Gastrocnemius medialis (tissue), 4 donors: Measurements from ENCODE around the gene ZRANB3. TPM values are rescaled to one million over a fixed set of nuclear protein-coding genes. Genes with fewer than 3 reads are reported as not detected.
A peak's percentile ranks its signal among the peaks of the same experiment; 100 is the strongest.

Experiments used
- ATAC-seq, 2 donors: fragments of 150-250 bp; one replicate each; pipeline ENCODE4 v1.9.1; 2016
- DNase-seq, 2 donors: peaks; one replicate each; pipeline ENCODE4 v3.0.0-alpha.2; 2019
- H3K27ac ChIP-seq, 4 donors: fragments of 200-600 bp; sonication (generic); 1 replicate in 1 of 4; 2 replicates in 3 of 4; pipeline ENCODE4 v1.5.1; 2016 to 2018; ENCODE audit warnings: mild to moderate bottlenecking in 2 of 4, moderate library complexity in 1 of 4
- H3K27me3 ChIP-seq, 3 donors: fragments of 200-600 bp; sonication (generic) in 2 of 3; 1 replicate in 1 of 3; 2 replicates in 2 of 3; pipeline versions ENCODE4 v1.5.1 to v1.6.0; 2016 to 2019; ENCODE audit warnings: mild to moderate bottlenecking in 1 of 3, moderate library complexity in 1 of 3
- H3K36me3 ChIP-seq, 2 donors: fragments of 200-600 bp; sonication (generic) in 1 of 2; one replicate each; pipeline ENCODE4 v1.5.1; 2017 to 2018
- H3K4me1 ChIP-seq, 2 donors: fragments of 200-600 bp; sonication (generic) in 1 of 2; one replicate each; pipeline ENCODE4 v1.5.1; 2016 to 2017; ENCODE audit warnings: mild to moderate bottlenecking in 2 of 2
- H3K4me3 ChIP-seq, 4 donors: fragments of 200-600 bp; sonication (generic) in 3 of 4; 1 replicate in 1 of 4; 2 replicates in 3 of 4; pipeline ENCODE4 v1.5.1; 2016 to 2019; ENCODE audit warnings: mild to moderate bottlenecking in 2 of 4
- H3K9me3 ChIP-seq, 3 donors: fragments of 200-600 bp; sonication (generic) in 2 of 3; 1 replicate in 1 of 3; 2 replicates in 2 of 3; pipeline ENCODE4 v1.5.1; 2016 to 2019
- POLR2A ChIP-seq, 2 donors: fragments of 450-650 bp; IDR thresholded peaks; one replicate each; pipeline ENCODE4 v1.6.1; 2017; ENCODE audit warnings: antibody characterized with exemption in 2 of 2, mild to moderate bottlenecking in 2 of 2, moderate library complexity in 2 of 2
- in situ Hi-C, 4 donors: fragments of 200-750 bp; cut with MboI; loops; one replicate each; pipeline versions ENCODE4 v1.15.0 to v1.8.0; 2017; ENCODE audit warnings: low sequenced_read_pairs in 4 of 4
- intact Hi-C: fragments of 100-400 bp; cut with DNase I; formaldehyde crosslinking; loops from one replicate; pipeline ENCODE4 v1.15.1; 2023; ENCODE audit warnings: low total_unique reads
- total RNA-seq, 4 donors: library from RNA; depleted of rRNA; stranded (reverse); fragments of >200 nt; gene quantifications; one replicate each; pipeline versions ENCODE4 v1.1.0 to v1.2.3, GENCODE V29; 2016
- TF ChIP-seq, protein P1 (sequence below), 5 experiments: fragments of 450-650 bp in 3 of 5; fragments of 200-600 bp in 2 of 5; sonication (generic) in 2 of 5; IDR thresholded peaks in 4 of 5; conservative IDR thresholded peaks in 1 of 5; 1 replicate in 4 of 5; 2 replicates in 1 of 5; pipeline ENCODE4 v1.5.1; 2016 to 2019; ENCODE audit warnings: antibody characterized with exemption in 5 of 5, mild to moderate bottlenecking in 3 of 5, moderate library complexity in 3 of 5

Gene ZRANB3
- total RNA-seq, result 1 to 10 TPM; 1.9 to 4.8 (median 2.9) TPM

- TF ChIP-seq POLR2A (IDR thresholded peaks at IDR 0.05), result no peak
- TF ChIP-seq, protein P1, sequence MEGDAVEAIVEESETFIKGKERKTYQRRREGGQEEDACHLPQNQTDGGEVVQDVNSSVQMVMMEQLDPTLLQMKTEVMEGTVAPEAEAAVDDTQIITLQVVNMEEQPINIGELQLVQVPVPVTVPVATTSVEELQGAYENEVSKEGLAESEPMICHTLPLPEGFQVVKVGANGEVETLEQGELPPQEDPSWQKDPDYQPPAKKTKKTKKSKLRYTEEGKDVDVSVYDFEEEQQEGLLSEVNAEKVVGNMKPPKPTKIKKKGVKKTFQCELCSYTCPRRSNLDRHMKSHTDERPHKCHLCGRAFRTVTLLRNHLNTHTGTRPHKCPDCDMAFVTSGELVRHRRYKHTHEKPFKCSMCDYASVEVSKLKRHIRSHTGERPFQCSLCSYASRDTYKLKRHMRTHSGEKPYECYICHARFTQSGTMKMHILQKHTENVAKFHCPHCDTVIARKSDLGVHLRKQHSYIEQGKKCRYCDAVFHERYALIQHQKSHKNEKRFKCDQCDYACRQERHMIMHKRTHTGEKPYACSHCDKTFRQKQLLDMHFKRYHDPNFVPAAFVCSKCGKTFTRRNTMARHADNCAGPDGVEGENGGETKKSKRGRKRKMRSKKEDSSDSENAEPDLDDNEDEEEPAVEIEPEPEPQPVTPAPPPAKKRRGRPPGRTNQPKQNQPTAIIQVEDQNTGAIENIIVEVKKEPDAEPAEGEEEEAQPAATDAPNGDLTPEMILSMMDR (IDR thresholded peaks at IDR 0.05 in 4 of 5, conservative IDR thresholded peaks at IDR 0.05 in 1 of 5), result no peak
- peak; percentile 93 to 97 for DNase-seq
- H3K4me1 ChIP-seq, result peaks cover 14 to 25% of the 10 kb centered on the region in 2 donors
- H3K4me3 ChIP-seq, result peak within 1 kb of the TSS; percentile 75 to 89 (median 80)
- intact Hi-C loops (loop anchor here (1.0 to 10.0 kb wide), 4 partner anchors 35 to 612 kb away; partner anchors contain the start of genes CCNT2, MCM6 and UBXN4), in situ Hi-C loops (loop anchor here in 2 of 4 donors (10.0 to 25.0 kb wide), 2 partner anchors 214 to 457 kb away; partner anchors contain the start of genes DARS1 (in 1 of the 2) and UBXN4 (in 1 of the 2))
- no peaks in the 10 kb centered on the region for H3K36me3 ChIP-seq
- peak within 1 kb of the TSS; percentile 83 to 98 (median 92) for H3K27ac ChIP-seq
- no peaks in the 10 kb centered on the region for H3K27me3 ChIP-seq
- H3K9me3 ChIP-seq, result no peaks in the 10 kb centered on the region
- ATAC-seq, result peak; percentile 83 to 89
Measured at GRCh38 chr2:135530313-135531230, at the start of gene ZRANB3. ZRANB3 (minus strand) TSS chr2:135531218.

GRCh38 chr2:135573620-135574019 lies 42.6 kb upstream of the ZRANB3 start:
- Histone ChIP-seq H3K4me3 (no peak overlapping the region), H3K27ac (no peak overlapping the region), H3K27me3 (no peaks in the 10 kb centered on the region), H3K36me3 (no peaks in the 10 kb centered on the region), H3K4me1 (no peaks in the 10 kb centered on the region), H3K9me3 (no peaks in the 10 kb centered on the region)
- DNase-seq (no peak), ATAC-seq (no peak)
- TF ChIP-seq, protein P1 (IDR thresholded peaks at IDR 0.05 in 4 of 5, conservative IDR thresholded peaks at IDR 0.05 in 1 of 5), result no peak
- TF ChIP-seq POLR2A (IDR thresholded peaks at IDR 0.05), result no peak
- intact Hi-C loops (no loop called here), in situ Hi-C loops (loop anchor here in 1 of 4 donors (25.0 kb wide), 1 partner anchor 111 kb away; no protein-coding TSS in a partner anchor)

GRCh38 chr2:135570884-135571283 lies 39.9 kb upstream of the ZRANB3 start:
- TF ChIP-seq, protein P1 (IDR thresholded peaks at IDR 0.05 in 4 of 5, conservative IDR thresholded peaks at IDR 0.05 in 1 of 5), result no peak
- TF ChIP-seq POLR2A (IDR thresholded peaks at IDR 0.05), result no peak
- Histone ChIP-seq H3K27ac (no peak overlapping the region), H3K4me1 (no peaks in the 10 kb centered on the region), H3K4me3 (no peak overlapping the region), H3K9me3 (no peaks in the 10 kb centered on the region), H3K27me3 (no peaks in the 10 kb centered on the region), H3K36me3 (no peaks in the 10 kb centered on the region)
- DNase-seq (no peak), ATAC-seq (no peak)
- intact Hi-C loops, result no loop called here
- in situ Hi-C loops, result loop anchor here in 1 of 4 donors (25.0 kb wide), 1 partner anchor 109 kb away; no protein-coding TSS in a partner anchor

DNA sequence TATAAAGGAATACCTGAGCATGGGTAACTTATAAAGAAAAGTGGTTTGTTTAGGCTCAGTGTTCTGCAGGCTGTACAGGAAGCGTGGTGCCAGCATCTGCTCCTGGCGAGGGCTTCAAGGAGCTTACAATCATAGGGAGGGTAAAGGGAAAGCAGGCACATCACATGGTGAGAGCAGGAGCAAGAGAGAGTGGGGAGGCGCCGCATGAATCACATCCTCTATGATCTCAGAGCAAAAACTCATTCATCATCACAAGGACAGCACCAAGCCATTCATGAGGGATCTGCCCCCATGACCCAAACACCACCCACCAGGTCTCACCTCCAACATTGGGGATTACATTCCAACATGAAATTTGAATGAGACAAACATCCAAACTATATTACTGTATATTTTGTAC lies 32.8 kb upstream of the ZRANB3 start:
- no peak overlapping the region for H3K4me3 ChIP-seq
- TF ChIP-seq, protein P1 (IDR thresholded peaks at IDR 0.05 in 4 of 5, conservative IDR thresholded peaks at IDR 0.05 in 1 of 5), result no peak
- TF ChIP-seq POLR2A (IDR thresholded peaks at IDR 0.05), result no peak
- ATAC-seq (no peak), DNase-seq (no peak)
- no peaks in the 10 kb centered on the region for H3K9me3 ChIP-seq
- intact Hi-C loops (no loop called here), in situ Hi-C loops (loop anchor here in 1 of 4 donors (25.0 kb wide), 1 partner anchor 101 kb away; no protein-coding TSS in a partner anchor)
- H3K27me3 ChIP-seq, result no peaks in the 10 kb centered on the region
- no peaks in the 10 kb centered on the region for H3K36me3 ChIP-seq
- H3K4me1 ChIP-seq, result peaks cover 3 to 4% of the 10 kb centered on the region in 2 donors
- no peak overlapping the region for H3K27ac ChIP-seq
